NCI-H82 (cell line): ENCODE measurements around the gene FAM110C.
"Not testable (repeated sequence)": the region's sequence is repeated elsewhere in the genome, so short reads cannot be mapped to it uniquely, and the experiment has no call there.

Experiments used
- DNase-seq: peaks from one replicate; lab custom pipeline; 2025; lab: John Stamatoyannopoulos, UW

Gene FAM110C

DNA sequence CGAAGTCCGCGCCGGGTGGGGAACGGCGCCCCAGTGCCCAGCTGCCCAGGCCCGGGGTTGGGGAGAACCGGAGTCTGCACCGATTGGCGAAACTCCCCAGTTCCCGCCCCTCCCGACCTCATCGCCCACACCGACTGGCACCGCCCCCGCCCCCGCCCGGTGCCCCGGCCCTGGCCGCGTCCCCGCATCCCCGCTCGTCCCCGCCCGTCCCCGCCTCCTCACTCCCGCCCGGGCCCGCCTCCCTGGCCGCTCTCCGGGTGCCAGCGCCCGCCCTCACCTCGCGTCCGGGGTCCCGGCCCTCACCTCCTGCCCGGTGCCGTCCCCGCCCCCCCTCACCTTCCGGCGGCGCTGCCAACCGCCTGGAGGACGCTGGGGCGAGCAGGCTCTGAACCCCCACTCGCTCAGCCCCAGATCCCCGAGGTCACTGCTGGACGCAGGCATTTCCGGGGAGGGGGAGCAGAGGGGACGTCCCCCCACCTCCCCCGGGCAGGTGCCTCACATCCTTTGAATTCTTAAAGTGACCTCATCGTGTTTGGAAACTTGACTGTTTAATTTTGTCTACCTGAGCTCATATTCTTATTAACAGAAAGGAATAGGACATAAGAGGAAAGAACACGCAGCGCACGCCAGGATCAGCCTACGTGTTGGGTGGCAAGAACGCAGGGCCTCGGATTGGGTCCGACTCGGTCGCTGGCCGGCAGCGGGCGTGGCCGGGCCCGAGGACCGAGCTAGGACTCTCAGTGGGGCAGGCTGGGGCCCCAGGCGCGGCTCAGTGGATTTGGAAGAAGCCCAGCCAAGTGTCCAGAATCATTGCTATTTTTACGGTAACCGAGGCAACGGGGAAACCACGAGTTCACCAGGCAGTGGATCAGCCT lies at the start of gene FAM110C:
Gene FAM110C, minus strand, starts transcription at position 35 of the 875 bp plus-strand sequence. CDS start 120 bp downstream, outside the sequence.
- DNase-seq, result no peak

GRCh38 chr2:92326-92725 lies 46.0 kb upstream of the FAM110C start:
- no peak for DNase-seq

- DNase-seq, result no peak
Measured at GRCh38 chr2:90645-91312, 44.5 kb upstream of the FAM110C start.

DNA sequence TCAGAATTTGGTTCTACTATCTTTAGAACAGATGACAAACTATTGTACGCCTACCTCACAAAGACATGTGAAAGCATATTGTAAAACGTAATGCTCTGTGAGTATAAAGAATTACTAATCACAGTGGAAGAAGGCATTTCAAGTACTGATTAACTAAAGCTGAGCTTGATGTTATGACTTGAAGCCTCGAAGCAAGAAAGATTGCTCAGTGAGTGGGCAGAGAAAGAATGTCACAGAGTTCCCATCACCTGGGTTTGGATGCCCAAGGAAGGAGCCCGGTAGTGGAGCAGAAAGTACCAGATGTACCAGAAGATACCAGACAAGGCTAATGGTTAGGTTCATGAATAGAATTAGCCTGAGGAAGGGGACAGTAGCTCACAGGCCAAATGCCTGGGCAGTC lies 39.5 kb upstream of the FAM110C start:
- no peak for DNase-seq

GRCh38 chr2:84121-84520 lies 37.8 kb upstream of the FAM110C start:
- DNase-seq, result no peak

DNA sequence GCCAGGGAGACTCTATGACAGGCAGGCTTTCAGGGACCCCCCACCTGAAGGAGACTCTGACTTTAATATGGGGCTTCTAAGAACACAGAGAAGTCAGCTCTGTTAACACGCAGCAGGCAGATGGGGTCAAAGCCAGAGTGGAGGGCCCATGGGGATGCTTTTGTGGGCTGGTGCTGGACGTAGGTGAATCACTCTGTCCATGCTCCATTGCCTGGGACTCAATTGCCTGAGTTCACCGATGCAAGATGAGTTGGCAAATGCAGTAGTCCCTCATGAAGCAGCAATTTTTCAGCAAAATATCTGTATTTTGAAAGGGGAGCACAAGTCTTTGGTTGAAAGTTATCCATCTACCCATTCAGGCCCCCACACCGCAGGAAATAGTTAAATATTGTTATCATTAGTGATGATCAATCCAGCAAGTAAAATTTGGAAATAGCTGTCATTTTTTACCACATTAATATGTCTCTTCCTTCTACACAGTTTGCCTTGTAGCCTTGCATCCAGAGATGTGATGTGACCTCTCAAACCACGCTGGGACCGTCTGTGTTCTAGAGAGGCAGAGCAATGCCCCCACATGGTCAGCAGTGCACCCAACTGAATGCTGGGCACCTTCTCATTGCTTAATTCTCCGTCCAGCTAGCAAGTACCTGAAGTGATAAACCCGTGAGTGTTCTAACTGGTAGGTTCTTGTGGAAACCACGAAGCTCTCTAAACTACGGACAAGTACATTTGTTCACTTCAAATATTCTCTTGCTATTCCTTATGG lies 34.8 kb upstream of the FAM110C start:
- no peak for DNase-seq

- no peak for DNase-seq
Measured at GRCh38 chr2:80378-80777, 34.1 kb upstream of the FAM110C start.

GRCh38 chr2:71309-72035 lies 25.2 kb upstream of the FAM110C start:
- no peak for DNase-seq

GRCh38 chr2:69366-70344 lies 23.4 kb upstream of the FAM110C start:
- DNase-seq, result no peak

GRCh38 chr2:68637-69036 lies 22.3 kb upstream of the FAM110C start:
- DNase-seq, result not testable (repeated sequence)

- DNase-seq, result no peak
Measured at GRCh38 chr2:66853-67252, 20.5 kb upstream of the FAM110C start.

GRCh38 chr2:65121-65520 lies 18.8 kb upstream of the FAM110C start:
- no peak for DNase-seq

DNA sequence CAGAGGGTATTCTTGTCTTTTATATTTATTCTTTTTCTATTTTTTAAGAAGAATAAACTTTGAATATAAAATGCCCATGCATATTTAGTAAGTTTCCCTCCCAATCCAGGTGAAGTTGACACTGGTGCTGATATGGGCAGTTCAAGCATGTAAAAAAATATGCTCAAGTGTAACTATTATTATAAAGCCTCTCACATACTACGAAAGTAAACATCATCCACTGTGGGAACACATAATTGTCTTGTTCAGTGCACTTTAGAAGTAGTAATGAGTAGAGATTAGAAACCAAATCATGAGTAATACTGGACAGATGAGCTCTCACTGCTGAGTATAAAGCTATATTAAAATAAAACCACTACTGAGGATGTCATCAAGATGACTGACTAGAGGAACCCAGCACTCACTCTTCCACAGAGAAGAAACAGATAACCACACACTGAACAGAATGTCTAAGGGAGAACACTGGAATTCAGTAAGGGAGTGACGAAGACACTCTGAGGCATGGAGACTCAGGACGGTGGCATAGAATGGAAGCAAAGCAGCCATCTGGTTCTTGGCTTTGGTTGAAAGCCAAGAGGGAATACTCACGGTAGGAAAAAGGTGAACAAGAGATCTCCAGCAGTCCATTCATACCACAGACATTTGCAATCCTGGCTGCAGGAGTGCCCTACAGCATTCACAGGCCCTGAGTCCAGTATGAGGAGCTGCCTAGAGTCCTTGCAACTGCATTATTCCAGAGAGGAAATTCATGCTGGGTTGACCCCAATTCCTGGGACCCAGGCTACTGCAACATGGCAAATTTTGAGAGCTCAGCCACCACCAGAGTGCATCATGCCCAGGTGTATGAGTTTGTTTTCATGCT lies 9.5 kb upstream of the FAM110C start:
- DNase-seq, result no peak

DNA sequence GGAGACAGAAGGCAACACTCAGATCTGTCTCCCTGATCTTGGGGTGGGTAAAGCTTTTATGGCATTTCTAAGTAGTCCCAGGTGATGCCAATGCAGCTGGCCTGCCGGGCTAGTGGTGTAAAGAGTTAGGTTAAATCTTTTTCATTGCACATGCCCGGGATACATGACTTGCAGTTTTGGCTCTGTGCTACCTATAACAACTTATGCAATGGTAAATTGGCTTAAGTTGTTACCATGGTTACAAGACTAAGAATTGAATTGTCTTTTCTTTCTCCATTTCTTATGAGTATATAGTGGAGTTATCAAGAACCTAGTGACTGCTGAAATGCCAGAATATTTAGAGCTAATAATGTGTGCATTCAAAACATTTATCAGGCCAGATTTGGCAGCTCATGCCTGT lies 5.3 kb upstream of the FAM110C start:
- DNase-seq, result no peak

DNA sequence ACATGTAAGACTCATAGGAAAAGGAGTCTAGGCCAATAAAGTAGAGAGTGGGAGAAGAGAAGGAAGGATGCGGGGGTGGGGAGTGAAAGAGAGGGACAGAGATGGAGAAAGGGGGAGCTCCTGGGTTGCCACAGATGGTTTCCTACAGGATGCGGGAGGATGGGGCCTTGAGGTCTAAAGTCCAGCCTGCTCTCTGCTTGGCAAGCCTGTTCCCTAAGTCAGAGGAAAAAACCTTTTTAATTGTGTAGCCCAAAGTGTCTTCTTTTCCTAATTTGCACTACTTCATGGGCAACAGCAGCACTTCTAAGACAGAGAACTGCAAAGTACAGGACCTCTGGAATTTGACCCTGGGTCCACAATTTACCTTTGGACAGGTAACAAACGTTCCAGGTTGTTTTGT lies 1.4 kb upstream of the FAM110C start:
- DNase-seq, result no peak

- DNase-seq, result no peak
Measured at GRCh38 chr2:47346-47725, 1.0 kb upstream of the FAM110C start.

- no peak for DNase-seq
Measured at GRCh38 chr2:46131-46470, 204 bp downstream of the FAM110C start.

DNA sequence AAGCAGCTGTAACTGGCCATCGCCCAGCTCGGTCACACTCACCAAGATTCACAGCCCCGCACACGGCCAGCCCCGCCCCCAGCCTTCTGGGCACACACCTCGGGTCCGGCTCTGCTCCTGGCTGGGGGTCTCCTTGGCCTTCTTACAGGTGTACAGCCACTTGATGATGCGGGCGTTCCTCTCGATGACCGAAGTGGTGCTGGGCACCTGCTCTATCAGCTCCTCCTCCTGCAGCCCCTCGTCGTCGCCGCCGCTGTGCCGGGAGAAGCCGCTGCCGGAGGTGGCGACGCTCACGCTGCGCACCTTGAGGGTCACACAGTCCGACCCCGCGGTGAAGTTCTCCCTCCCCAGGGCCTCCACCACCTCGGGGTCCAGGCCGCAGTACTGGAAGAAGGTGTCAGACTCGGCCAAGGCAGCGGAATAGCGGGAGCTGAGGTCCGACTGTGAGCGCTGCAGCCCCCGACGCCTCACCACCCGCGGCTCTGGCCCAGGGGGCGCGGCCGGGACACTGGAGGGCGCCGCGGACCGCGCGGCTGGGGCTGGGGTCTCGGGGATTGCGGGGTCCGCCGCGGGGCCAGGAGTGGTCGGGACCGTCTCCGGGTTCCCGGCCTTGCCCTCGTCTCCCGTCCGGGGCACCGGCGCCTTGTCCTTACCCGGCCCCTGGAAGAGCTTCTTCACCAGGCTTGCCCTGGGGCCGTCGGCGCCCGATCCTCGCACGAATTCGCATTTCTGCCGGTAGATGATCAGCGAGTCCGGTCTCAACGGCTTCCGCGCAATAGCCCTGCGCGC lies 769 bp downstream of the FAM110C start:
- DNase-seq, result no peak

- no peak for DNase-seq
Measured at GRCh38 chr2:44748-45341, 1.5 kb downstream of the FAM110C start.
